BE2C (cell line): ENCODE results near the gene P3H4.

Source experiments
- DNase-seq: peaks from one replicate; pipeline ENCODE4 v3.0.0-alpha.2; 2020
- H3K27me3 ChIP-seq: fragments of 250-450 bp; sonication (Bioruptor Pico); 2 replicates; pipeline ENCODE4 v1.5.1; 2020; ENCODE audit warnings: mild to moderate bottlenecking
- H3K36me3 ChIP-seq: fragments of 250-450 bp; sonication (Bioruptor Pico); 2 replicates; pipeline ENCODE4 v1.5.1; 2020; ENCODE audit warnings: mild to moderate bottlenecking
- H3K4me1 ChIP-seq: fragments of 250-450 bp; sonication (Bioruptor Pico); 2 replicates; pipeline ENCODE4 v1.5.1; 2020
- H3K4me3 ChIP-seq: 2 replicates; pipeline ENCODE4 v1.5.1; 2011; ENCODE audit warnings: low read depth, low read length
- H3K9me3 ChIP-seq: fragments of 250-450 bp; sonication (Bioruptor Pico); 2 replicates; pipeline ENCODE4 v1.5.1; 2020
- CTCF ChIP-seq: IDR thresholded peaks from 2 replicates; pipeline ENCODE4 v1.5.1; 2012; ENCODE audit warnings: mild to moderate bottlenecking, low read depth, low read length

P3H4 gene

GRCh38 chr17:41825175-41825845, 13.6 kb upstream of the P3H4 start:
- Histone ChIP-seq H3K27me3 (no peaks in the 10 kb centered on the region), H3K36me3 (peaks cover 51% of the 10 kb centered on the region), H3K4me3 (no peak overlapping the region), H3K9me3 (no peaks in the 10 kb centered on the region), H3K4me1 (no peaks in the 10 kb centered on the region)
- no peak for TF ChIP-seq CTCF
- DNase-seq, result no peak

- Histone ChIP-seq H3K9me3 (no peaks in the 10 kb centered on the region), H3K36me3 (peaks cover 51% of the 10 kb centered on the region), H3K4me1 (no peaks in the 10 kb centered on the region), H3K27me3 (no peaks in the 10 kb centered on the region), H3K4me3 (no peak overlapping the region)
- TF ChIP-seq CTCF, result no peak
- DNase-seq, result no peak
Measured at GRCh38 chr17:41824086-41824485, 12.3 kb upstream of the P3H4 start.

GRCh38 chr17:41823580-41823979, 11.8 kb upstream of the P3H4 start:
- Histone ChIP-seq H3K36me3 (peaks cover 47% of the 10 kb centered on the region), H3K27me3 (no peaks in the 10 kb centered on the region), H3K9me3 (no peaks in the 10 kb centered on the region), H3K4me1 (no peaks in the 10 kb centered on the region), H3K4me3 (no peak overlapping the region)
- TF ChIP-seq CTCF, result no peak
- DNase-seq, result no peak

GRCh38 chr17:41823141-41823524, 11.4 kb upstream of the P3H4 start:
- no peak for DNase-seq
- peaks cover 47% of the 10 kb centered on the region for H3K36me3 ChIP-seq
- no peaks in the 10 kb centered on the region for H3K27me3 ChIP-seq
- no peaks in the 10 kb centered on the region for H3K9me3 ChIP-seq
- no peak overlapping the region for H3K4me3 ChIP-seq
- no peaks in the 10 kb centered on the region for H3K4me1 ChIP-seq
- TF ChIP-seq CTCF, result no peak

- H3K36me3 ChIP-seq, result peaks cover 43% of the 10 kb centered on the region
- H3K4me1 ChIP-seq, result no peaks in the 10 kb centered on the region
- H3K9me3 ChIP-seq, result no peaks in the 10 kb centered on the region
- TF ChIP-seq CTCF, result no peak
- H3K27me3 ChIP-seq, result no peaks in the 10 kb centered on the region
- no peak for DNase-seq
- no peak overlapping the region for H3K4me3 ChIP-seq
Measured at GRCh38 chr17:41822216-41823140, 10.7 kb upstream of the P3H4 start.

GRCh38 chr17:41821776-41822175, 10.0 kb upstream of the P3H4 start:
- H3K9me3 ChIP-seq, result no peaks in the 10 kb centered on the region
- no peak overlapping the region for H3K4me3 ChIP-seq
- H3K27me3 ChIP-seq, result no peaks in the 10 kb centered on the region
- H3K36me3 ChIP-seq, result peaks cover 45% of the 10 kb centered on the region
- TF ChIP-seq CTCF, result no peak
- no peaks in the 10 kb centered on the region for H3K4me1 ChIP-seq
- no peak for DNase-seq
